Naive thymus-derived CD4-positive, alpha-beta T cell (primary cell): ENCODE measurements around the gene HLA-DQB1. TPM values are rescaled to one million over a fixed set of nuclear protein-coding genes. Genes with fewer than 3 reads are reported as not detected.
"Not testable (repeated sequence)": the region's sequence is repeated elsewhere in the genome, so short reads cannot be mapped to it uniquely, and the experiment has no call there.

Experiments used
- ATAC-seq: fragments of 150-1000 bp; cut with Tn5 transposase; 2 replicates; pipeline ENCODE4 v1.10.0; 2021; ENCODE audit warnings: mild to moderate bottlenecking, moderate library complexity
- CTCF ChIA-PET: fragments of 350-600 bp; sonication (Branson Sonifier 250); formaldehyde crosslinking; loops from one replicate; lab custom pipeline; 2021; ENCODE audit warnings: antibody characterized with exemption; lab: Charles Lee
- POLR2A ChIA-PET: fragments of 350-600 bp; sonication (Branson Sonifier 250); formaldehyde crosslinking; loops from one replicate; lab custom pipeline; 2021; ENCODE audit warnings: antibody characterized with exemption, inconsistent platforms; lab: Charles Lee
- DNase-seq, 9 donors: peaks; one replicate each; pipeline versions ENCODE4 v3.0.0 to v3.0.0-alpha.2; 2020 to 2022; ENCODE audit warnings: mixed read lengths in 1 of 9
- H3K27ac ChIP-seq: one replicate; pipeline ENCODE4 v1.7.0; 2013; ENCODE audit warnings: mild to moderate bottlenecking, low read depth, low read length, moderate library complexity
- H3K27me3 ChIP-seq, 2 donors: one replicate each; pipeline ENCODE4 v1.7.0; 2013; ENCODE audit warnings: low read length in 2 of 2, mild to moderate bottlenecking in 2 of 2, moderate library complexity in 2 of 2; ENCODE audit not compliant: control insufficient read depth in 2 of 2, insufficient read depth in 2 of 2
- H3K36me3 ChIP-seq, 3 experiments: 1 replicate in 2 of 3; 2 replicates in 1 of 3; pipeline ENCODE4 v1.7.0; 2013; ENCODE audit warnings: low read length in 3 of 3, mild to moderate bottlenecking in 3 of 3, moderate library complexity in 1 of 3; ENCODE audit not compliant: insufficient read depth in 3 of 3, control insufficient read depth in 2 of 3
- H3K4me1 ChIP-seq, 2 donors: one replicate each; pipeline ENCODE4 v1.7.0; 2013; ENCODE audit warnings: low read length in 2 of 2, mild to moderate bottlenecking in 2 of 2, moderate library complexity in 1 of 2; ENCODE audit not compliant: control insufficient read depth in 2 of 2, insufficient read depth in 2 of 2
- H3K4me3 ChIP-seq: 2 replicates; pipeline ENCODE4 v1.7.0; 2013; ENCODE audit warnings: mild to moderate bottlenecking, low read length
- H3K9me3 ChIP-seq, 3 experiments: 1 replicate in 2 of 3; 2 replicates in 1 of 3; pipeline ENCODE4 v1.7.0; 2013; ENCODE audit warnings: low read length in 3 of 3; ENCODE audit not compliant: control insufficient read depth in 2 of 3
- H3K27ac Mint-ChIP-seq, 9 donors: one replicate each; pipeline ENCODE4 v1.8.0; 2020 to 2022; ENCODE audit warnings: mixed read lengths in 9 of 9, mild to moderate bottlenecking in 8 of 9, moderate library complexity in 5 of 9, inconsistent platforms in 2 of 9
- H3K27me3 Mint-ChIP-seq, 5 donors: one replicate each; pipeline ENCODE4 v1.8.0; 2021 to 2022; ENCODE audit warnings: mixed read lengths in 5 of 5, mild to moderate bottlenecking in 1 of 5
- H3K36me3 Mint-ChIP-seq, 5 donors: one replicate each; pipeline ENCODE4 v1.8.0; 2020 to 2022; ENCODE audit warnings: mixed read lengths in 5 of 5, mild to moderate bottlenecking in 3 of 5, inconsistent platforms in 1 of 5
- H3K4me1 Mint-ChIP-seq, 7 donors: one replicate each; pipeline ENCODE4 v1.8.0; 2020 to 2022; ENCODE audit warnings: mixed read lengths in 7 of 7, mild to moderate bottlenecking in 3 of 7, inconsistent platforms in 1 of 7
- H3K4me3 Mint-ChIP-seq, 10 donors: one replicate each; pipeline ENCODE4 v1.8.0; 2020 to 2022; ENCODE audit warnings: mild to moderate bottlenecking in 10 of 10, mixed read lengths in 10 of 10, moderate library complexity in 6 of 10, inconsistent platforms in 2 of 10
- H3K9me3 Mint-ChIP-seq, 11 donors: one replicate each; pipeline ENCODE4 v1.8.0; 2020 to 2022; ENCODE audit warnings: mixed read lengths in 11 of 11, mild to moderate bottlenecking in 4 of 11, inconsistent platforms in 1 of 11, moderate library complexity in 1 of 11
- intact Hi-C, 2 donors: fragments of 100-400 bp; cut with micrococcal nuclease; formaldehyde crosslinking; loops; one replicate each; pipeline ENCODE4 v1.15.1; 2023
- polyA plus RNA-seq, 2 donors: library from polyadenylated mRNA; unstranded; fragments of 300-500 nt; fragmentation: Illumina TruSeq; gene quantifications; one replicate each; pipeline ENCODE4 v1.2.3, GENCODE V29; 2021
- total RNA-seq, 6 experiments: library from RNA in 5 of 6; stranded (reverse) in 5 of 6; gene quantifications; 1 replicate in 5 of 6; 2 replicates in 1 of 6; pipeline ENCODE4 v1.2.3 and lab custom pipeline; 2021 to 2026

HLA-DQB1 gene
- 10 to 100 TPM in 2 of 5 experiments, 1 to 10 TPM in 3; 5.3 to 38.9 (median 9.4) TPM for total RNA-seq
- 1 to 10 TPM; 1.2 to 1.4 TPM for polyA plus RNA-seq
- total RNA-seq (lab: John Stamatoyannopoulos, UW), result 11.4 reads per million, percentile 38 among the genes with 10 or more reads in this experiment

DNA sequence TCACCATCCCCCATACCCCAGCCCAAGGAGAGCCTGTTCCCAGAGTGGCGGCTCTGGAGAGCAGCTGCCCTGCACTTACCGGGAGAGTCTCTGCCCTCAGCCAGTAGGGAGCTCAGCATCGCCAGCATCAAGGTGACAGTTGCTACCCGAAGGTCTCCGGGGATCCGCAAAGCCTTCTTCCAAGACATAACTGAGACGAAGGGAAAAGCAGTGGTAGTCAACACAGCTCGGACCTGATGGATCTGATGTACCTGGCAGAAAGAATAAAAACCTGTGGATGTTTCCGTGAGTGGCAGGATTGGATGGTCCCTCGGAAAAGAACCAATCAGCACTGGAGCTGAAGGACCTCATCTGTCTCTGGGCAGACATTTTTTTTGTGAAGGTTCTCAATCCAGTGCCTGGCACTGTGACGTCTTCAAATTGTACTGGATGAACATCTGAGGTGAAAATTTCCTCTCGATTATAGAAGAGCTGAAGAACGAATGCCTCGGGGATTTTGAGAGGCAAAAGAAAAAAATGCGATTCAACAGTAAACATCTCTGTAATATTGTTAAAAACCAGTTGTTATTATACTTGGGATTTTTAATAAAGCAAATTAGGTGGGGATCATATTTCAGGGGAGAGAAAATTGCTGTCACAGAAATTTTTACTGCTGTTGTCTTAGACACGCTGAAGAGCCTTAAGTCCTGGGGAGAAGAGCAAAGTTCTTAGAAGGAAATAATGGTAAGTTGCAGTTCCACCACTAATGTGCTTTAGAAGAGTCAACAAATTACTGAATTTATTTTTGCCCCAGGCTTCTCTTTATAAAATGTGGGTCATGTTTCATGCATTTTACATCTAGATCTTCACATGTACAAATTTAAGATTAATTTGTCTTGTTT, at the start of gene HLA-DQB1:
HLA-DQB1 (minus strand) TSS at position 238 of the 881 bp plus-strand sequence; CDS start at position 188, 50 bp downstream.
- ChIA-PET POLR2A (no interaction called here), CTCF (interaction anchor here (0.6 kb wide), 1 partner anchor 18 kb away, joined by 3 read pairs; no protein-coding TSS in a partner anchor)
- Mint-ChIP-seq H3K4me3 (peak within 1 kb of the TSS; percentile 45 to 88 (median 75)), H3K36me3 (peaks cover 0 to 9% (median 0%) of the 10 kb centered on the region in 5 donors), H3K4me1 (peaks cover 21 to 48% (median 40%) of the 10 kb centered on the region in 7 donors), H3K27me3 (peaks cover 12 to 62% (median 24%) of the 10 kb centered on the region in 5 donors), H3K9me3 (peaks cover 0 to 2% (median under 1%) of the 10 kb centered on the region in 11 donors), H3K27ac (peak within 1 kb of the TSS in 6 of 9 donors; percentile 47 to 86 (median 68))
- Histone ChIP-seq H3K4me3 (peak within 1 kb of the TSS; percentile 63), H3K27me3 (no peaks in the 10 kb centered on the region), H3K9me3 (no peaks in the 10 kb centered on the region), H3K27ac (peak within 1 kb of the TSS; percentile 45), H3K4me1 (peaks cover 11% of the 10 kb centered on the region in 2 donors), H3K36me3 (no peaks in the 10 kb centered on the region)
- DNase-seq, result peak in 5 of 9 donors; percentile 49 to 67 (median 61)
- intact Hi-C loops, result loop anchor here in 1 of 2 donors (5.0 kb wide), 1 partner anchor 59 kb away; no protein-coding TSS in a partner anchor
- ATAC-seq, result peak; percentile 90

DNA sequence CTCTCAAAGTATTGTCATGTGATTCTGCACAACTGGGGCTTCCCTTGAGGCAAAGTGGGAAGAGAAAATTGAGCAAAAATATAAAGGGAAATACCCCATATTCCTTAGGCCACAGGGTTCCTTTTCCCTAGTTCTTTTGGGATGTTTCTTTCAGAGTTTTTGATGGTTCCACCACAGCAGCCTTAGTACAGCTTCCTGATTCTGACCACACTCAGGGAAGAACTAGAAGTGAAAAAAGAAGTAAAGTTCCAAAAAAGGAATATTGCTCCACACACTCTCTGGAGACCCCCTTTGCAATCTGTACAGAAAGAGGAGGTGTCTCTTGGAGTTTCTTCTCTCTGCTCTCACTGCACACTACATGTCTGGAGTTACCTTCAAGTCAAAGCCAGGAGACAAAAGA, 46.8 kb upstream of the HLA-DQB1 start:
- no peaks in the 10 kb centered on the region for H3K36me3 Mint-ChIP-seq
- Histone ChIP-seq H3K9me3 (no peaks in the 10 kb centered on the region), H3K27ac (no peak overlapping the region), H3K36me3 (no peaks in the 10 kb centered on the region), H3K4me1 (no peaks in the 10 kb centered on the region), H3K4me3 (no peak overlapping the region), H3K27me3 (no peaks in the 10 kb centered on the region)
- peaks cover 0 to 2% (median 0%) of the 10 kb centered on the region in 7 donors for H3K4me1 Mint-ChIP-seq
- no peak overlapping the region for H3K27ac Mint-ChIP-seq
- no peak for ATAC-seq
- peaks cover 0 to 1% (median 0%) of the 10 kb centered on the region in 11 donors for H3K9me3 Mint-ChIP-seq
- CTCF ChIA-PET, result no interaction called here
- intact Hi-C loops, result no loop called here
- peaks cover 0 to 16% (median 6%) of the 10 kb centered on the region in 5 donors for H3K27me3 Mint-ChIP-seq
- POLR2A ChIA-PET, result no interaction called here
- H3K4me3 Mint-ChIP-seq, result no peak overlapping the region
- DNase-seq, result no peak

DNA sequence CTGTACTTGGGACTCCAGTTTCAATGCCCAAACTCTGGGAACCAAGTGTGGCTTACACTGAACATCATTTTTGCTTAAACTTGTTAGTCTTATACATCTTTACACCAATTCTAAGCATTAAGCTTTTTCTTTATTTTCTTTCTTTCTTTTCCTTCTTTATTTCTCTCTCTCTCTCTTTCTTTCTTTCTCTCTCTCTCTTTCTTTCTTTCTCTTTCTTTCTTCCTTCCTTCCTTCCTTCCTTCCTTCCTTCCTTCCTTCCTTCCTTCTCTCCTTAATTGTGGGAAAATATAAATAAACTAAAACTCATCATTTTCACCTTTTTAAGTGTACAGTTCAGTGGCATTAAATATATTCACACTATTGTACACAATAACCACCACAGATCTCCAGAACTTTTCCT, 43.2 kb upstream of the HLA-DQB1 start:
- peaks cover 0 to 2% (median 0%) of the 10 kb centered on the region in 7 donors for H3K4me1 Mint-ChIP-seq
- ATAC-seq, result no peak
- Histone ChIP-seq H3K27ac (no peak overlapping the region), H3K36me3 (no peaks in the 10 kb centered on the region), H3K4me3 (no peak overlapping the region), H3K9me3 (no peaks in the 10 kb centered on the region), H3K27me3 (no peaks in the 10 kb centered on the region), H3K4me1 (no peaks in the 10 kb centered on the region)
- peaks cover 0 to 19% (median 0%) of the 10 kb centered on the region in 5 donors for H3K27me3 Mint-ChIP-seq
- intact Hi-C loops, result no loop called here
- POLR2A ChIA-PET, result no interaction called here
- H3K4me3 Mint-ChIP-seq, result no peak overlapping the region
- CTCF ChIA-PET, result interaction anchor here (1.1 kb wide), 1 partner anchor 295 kb away, joined by 3 read pairs; no protein-coding TSS in a partner anchor
- H3K27ac Mint-ChIP-seq, result no peak overlapping the region
- peaks cover 0 to 5% (median 0%) of the 10 kb centered on the region in 11 donors for H3K9me3 Mint-ChIP-seq
- no peak for DNase-seq
- H3K36me3 Mint-ChIP-seq, result no peaks in the 10 kb centered on the region

DNA sequence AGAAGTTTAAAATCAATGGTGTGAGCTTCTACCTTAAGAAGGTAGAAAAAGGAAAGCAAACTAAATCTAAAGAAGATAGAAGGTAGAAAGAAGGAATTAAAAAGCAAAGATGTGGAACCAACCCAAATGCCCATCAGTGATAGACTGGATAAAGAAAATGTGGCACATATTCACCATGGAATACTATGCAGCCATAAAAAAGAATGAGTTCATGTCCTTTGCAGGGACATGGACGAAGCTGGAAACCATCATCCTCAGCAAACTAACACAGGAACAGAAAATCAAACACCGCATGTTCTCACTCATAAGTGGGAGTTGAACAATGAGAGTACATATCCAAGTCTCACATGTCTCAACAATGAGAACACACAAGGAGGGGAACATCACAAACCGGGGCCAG, 38.7 kb upstream of the HLA-DQB1 start:
- CTCF ChIA-PET, result interaction anchor here (1.4 kb wide), 1 partner anchor 290 kb away, joined by 3 read pairs; no protein-coding TSS in a partner anchor

DNA sequence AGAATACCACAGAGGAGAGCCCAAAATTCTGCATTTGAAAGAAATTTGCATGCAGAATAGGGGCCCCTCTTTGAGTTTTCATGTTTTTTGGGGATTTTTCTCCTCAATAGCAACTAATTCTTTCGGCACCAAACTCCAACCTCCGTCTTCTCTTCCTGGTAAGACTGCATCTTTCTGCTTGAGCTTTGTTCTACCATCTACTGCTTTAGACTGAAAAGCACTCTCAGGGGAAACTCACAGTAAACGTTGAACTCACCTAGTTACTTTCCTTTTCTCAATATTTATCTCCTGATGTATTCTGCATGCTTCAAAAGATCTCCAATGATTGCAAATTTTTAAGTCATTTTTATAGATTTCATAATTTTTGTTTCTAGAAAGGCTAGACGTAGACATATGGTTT, 36.9 kb upstream of the HLA-DQB1 start:
- Histone ChIP-seq H3K27ac (no peak overlapping the region), H3K9me3 (no peaks in the 10 kb centered on the region), H3K27me3 (no peaks in the 10 kb centered on the region), H3K4me3 (no peak overlapping the region), H3K36me3 (no peaks in the 10 kb centered on the region), H3K4me1 (no peaks in the 10 kb centered on the region)
- H3K4me3 Mint-ChIP-seq, result no peak overlapping the region
- peaks cover 0 to 9% (median 5%) of the 10 kb centered on the region in 7 donors for H3K4me1 Mint-ChIP-seq
- peaks cover 26 to 52% (median 38%) of the 10 kb centered on the region in 5 donors for H3K27me3 Mint-ChIP-seq
- DNase-seq (no peak), ATAC-seq (no peak)
- intact Hi-C loops, result loop anchor here in 1 of 2 donors (5.0 kb wide), 1 partner anchor 456 kb away; no protein-coding TSS in a partner anchor
- H3K36me3 Mint-ChIP-seq, result no peaks in the 10 kb centered on the region
- ChIA-PET CTCF (interaction anchor here (0.7 to 4.3 kb wide), 5 partner anchors 81 to 288 kb away, joined by 3 to 54 read pairs (median 6); no protein-coding TSS in a partner anchor), POLR2A (no interaction called here)
- no peak overlapping the region for H3K27ac Mint-ChIP-seq
- H3K9me3 Mint-ChIP-seq, result peaks cover 0 to 5% (median 0%) of the 10 kb centered on the region in 11 donors

More for the DNA sequence above, 38.7 kb upstream of the HLA-DQB1 start:
- H3K4me3 ChIP-seq, POLR2A ChIA-PET, H3K27ac ChIP-seq, ATAC-seq, H3K27me3 ChIP-seq, H3K4me3 Mint-ChIP-seq, DNase-seq, H3K9me3 ChIP-seq, intact Hi-C loops, H3K9me3 Mint-ChIP-seq, H3K27ac Mint-ChIP-seq, H3K36me3 Mint-ChIP-seq, H3K4me1 ChIP-seq, H3K4me1 Mint-ChIP-seq, H3K36me3 ChIP-seq: not testable (repeated sequence)
- peaks cover 26 to 43% (median 33%) of the 10 kb centered on the region in 5 donors for H3K27me3 Mint-ChIP-seq

DNA sequence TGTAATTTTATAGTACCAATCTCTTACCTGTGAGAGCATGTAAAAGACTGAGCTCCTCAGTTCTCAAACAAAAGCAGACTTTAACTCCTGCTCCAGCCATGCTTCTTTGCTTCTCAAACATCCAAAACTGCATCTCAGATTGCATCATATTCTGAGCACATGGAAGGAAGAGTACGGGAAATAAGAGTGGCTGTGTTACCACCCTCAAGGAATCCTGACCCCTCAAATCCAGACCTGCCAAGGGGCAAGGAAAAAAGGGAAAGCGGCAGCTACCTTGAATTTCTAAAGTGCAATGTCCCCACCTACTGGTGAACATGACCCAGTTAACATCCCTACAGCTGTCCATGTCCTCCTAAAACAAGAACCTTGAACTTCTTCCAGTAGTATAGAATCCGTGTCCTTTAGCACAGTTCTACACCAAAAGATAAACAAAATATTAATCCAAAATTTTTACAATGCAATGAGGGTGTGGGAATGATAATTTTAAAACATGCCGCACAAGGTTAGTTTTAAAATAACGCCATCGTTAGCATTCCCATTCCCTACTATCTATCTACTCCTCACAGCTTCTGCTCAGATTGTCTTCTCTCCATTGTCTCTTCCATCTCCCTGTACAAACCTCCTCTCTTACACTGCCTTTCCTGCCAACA, 34.1 kb upstream of the HLA-DQB1 start:
- H3K27ac ChIP-seq, result no peak overlapping the region
- Mint-ChIP-seq H3K27me3 (peaks cover 26 to 69% (median 43%) of the 10 kb centered on the region in 5 donors), H3K4me1 (peaks cover 0 to 9% (median 5%) of the 10 kb centered on the region in 7 donors), H3K27ac (no peak overlapping the region), H3K9me3 (peaks cover 0 to 5% (median 0%) of the 10 kb centered on the region in 11 donors), H3K4me3 (peak overlapping the region in 7 of 10 donors; percentile 25 to 61 (median 46)), H3K36me3 (no peaks in the 10 kb centered on the region)
- no peaks in the 10 kb centered on the region for H3K36me3 ChIP-seq
- H3K4me1 ChIP-seq, result no peaks in the 10 kb centered on the region
- ChIA-PET POLR2A (no interaction called here), CTCF (interaction anchor here (0.7 to 4.3 kb wide), 13 partner anchors 8 to 294 kb away, joined by 3 to 54 read pairs (median 4); partner anchors contain the start of gene BTNL2)
- ATAC-seq, result peak; percentile 68
- intact Hi-C loops, result loop anchor here (1.0 to 5.0 kb wide), 8 partner anchors 78 to 453 kb away; no protein-coding TSS in a partner anchor
- H3K9me3 ChIP-seq, result no peaks in the 10 kb centered on the region
- no peak overlapping the region for H3K4me3 ChIP-seq
- peak in 6 of 9 donors; percentile 15 to 54 (median 38) for DNase-seq
- no peaks in the 10 kb centered on the region for H3K27me3 ChIP-seq
